KMS-11 (cell line): Measurements from ENCODE around the gene DYRK1B.

ENCODE experiments used
- H2AFZ ChIP-seq: fragments of 200-600 bp; sonication (generic); 2 replicates; pipeline ENCODE4 v1.6.1; 2016; ENCODE audit warnings: antibody characterized with exemption, mixed run types, low read depth
- H3K27ac ChIP-seq: fragments of 200-600 bp; sonication (generic); 2 replicates; pipeline ENCODE4 v1.6.1; 2016; ENCODE audit warnings: mild to moderate bottlenecking, mixed run types
- H3K27me3 ChIP-seq: fragments of 200-600 bp; sonication (generic); 2 replicates; pipeline ENCODE4 v1.6.1; 2017; ENCODE audit warnings: mild to moderate bottlenecking, low read depth, mixed run types, moderate library complexity; ENCODE audit not compliant: insufficient read depth
- H3K36me3 ChIP-seq: fragments of 200-600 bp; sonication (generic); 2 replicates; pipeline ENCODE4 v1.6.1; 2017; ENCODE audit warnings: mild to moderate bottlenecking, mixed run types; ENCODE audit not compliant: insufficient read depth
- H3K4me1 ChIP-seq: fragments of 200-600 bp; sonication (generic); 2 replicates; pipeline ENCODE4 v1.6.1; 2016; ENCODE audit warnings: mild to moderate bottlenecking, low read depth, mixed run types; ENCODE audit not compliant: poor library complexity, severe bottlenecking
- H3K4me2 ChIP-seq: fragments of 200-600 bp; sonication (generic); 2 replicates; pipeline ENCODE4 v1.7.0; 2016; ENCODE audit warnings: mild to moderate bottlenecking, mixed run types
- H3K4me3 ChIP-seq: fragments of 200-600 bp; sonication (generic); IDR thresholded peaks from 2 replicates; pipeline ENCODE4 v1.6.1; 2017; ENCODE audit warnings: low read depth, low read length, mixed read lengths; ENCODE audit not compliant: insufficient read depth
- H3K79me2 ChIP-seq: fragments of 200-600 bp; sonication (generic); 2 replicates; pipeline ENCODE4 v1.6.1; 2016; ENCODE audit warnings: low read depth, mixed run types; ENCODE audit not compliant: insufficient read depth
- H3K9ac ChIP-seq: fragments of 200-600 bp; sonication (generic); 2 replicates; pipeline ENCODE4 v1.6.1; 2016; ENCODE audit warnings: mild to moderate bottlenecking, mixed run types
- H4K20me1 ChIP-seq: fragments of 200-600 bp; sonication (generic); 2 replicates; pipeline ENCODE4 v1.6.1; 2016; ENCODE audit warnings: mild to moderate bottlenecking, mixed run types; ENCODE audit not compliant: insufficient read depth
- TF ChIP-seq, protein P1 (sequence below): fragments of 200-600 bp; sonication (generic); conservative IDR thresholded peaks from 2 replicates; pipeline ENCODE4 v1.6.1; 2017; ENCODE audit warnings: low read depth, mild to moderate bottlenecking, antibody characterized with exemption, low read length, moderate library complexity, mixed read lengths

DYRK1B gene

DNA sequence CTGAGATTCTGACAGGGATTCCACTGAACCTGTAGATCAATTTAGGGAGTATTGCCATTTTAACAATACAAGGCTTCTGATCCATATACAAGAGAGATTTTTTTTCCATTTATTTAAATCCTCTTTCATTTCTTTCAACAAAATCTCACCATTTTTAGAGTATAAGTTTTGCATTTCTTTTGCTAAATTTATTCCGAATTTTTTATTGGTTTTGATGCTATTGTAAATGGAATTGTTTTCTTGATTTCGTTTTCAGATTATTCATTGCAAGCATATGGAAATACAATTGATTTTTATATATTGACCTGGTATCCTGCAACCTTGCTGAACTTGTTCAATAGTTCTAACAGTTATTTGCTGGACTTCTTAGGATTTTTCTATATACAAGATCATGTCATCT lies 36.9 kb downstream of the DYRK1B start:
- H4K20me1 ChIP-seq: no peaks in the 10 kb centered on the region
- H3K4me3 ChIP-seq: no peak overlapping the region
- H3K79me2 ChIP-seq: no peaks in the 10 kb centered on the region
- H3K4me2 ChIP-seq: no peak overlapping the region
- no peak overlapping the region for H3K27ac ChIP-seq
- H3K9ac ChIP-seq: no peak overlapping the region
- H3K36me3 ChIP-seq: no peaks in the 10 kb centered on the region
- no peak overlapping the region for H2AFZ ChIP-seq
- H3K4me1 ChIP-seq: peaks cover 13% of the 10 kb centered on the region
- TF ChIP-seq, protein P1, sequence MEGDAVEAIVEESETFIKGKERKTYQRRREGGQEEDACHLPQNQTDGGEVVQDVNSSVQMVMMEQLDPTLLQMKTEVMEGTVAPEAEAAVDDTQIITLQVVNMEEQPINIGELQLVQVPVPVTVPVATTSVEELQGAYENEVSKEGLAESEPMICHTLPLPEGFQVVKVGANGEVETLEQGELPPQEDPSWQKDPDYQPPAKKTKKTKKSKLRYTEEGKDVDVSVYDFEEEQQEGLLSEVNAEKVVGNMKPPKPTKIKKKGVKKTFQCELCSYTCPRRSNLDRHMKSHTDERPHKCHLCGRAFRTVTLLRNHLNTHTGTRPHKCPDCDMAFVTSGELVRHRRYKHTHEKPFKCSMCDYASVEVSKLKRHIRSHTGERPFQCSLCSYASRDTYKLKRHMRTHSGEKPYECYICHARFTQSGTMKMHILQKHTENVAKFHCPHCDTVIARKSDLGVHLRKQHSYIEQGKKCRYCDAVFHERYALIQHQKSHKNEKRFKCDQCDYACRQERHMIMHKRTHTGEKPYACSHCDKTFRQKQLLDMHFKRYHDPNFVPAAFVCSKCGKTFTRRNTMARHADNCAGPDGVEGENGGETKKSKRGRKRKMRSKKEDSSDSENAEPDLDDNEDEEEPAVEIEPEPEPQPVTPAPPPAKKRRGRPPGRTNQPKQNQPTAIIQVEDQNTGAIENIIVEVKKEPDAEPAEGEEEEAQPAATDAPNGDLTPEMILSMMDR: no peak
- no peaks in the 10 kb centered on the region for H3K27me3 ChIP-seq

- H4K20me1 ChIP-seq: no peaks in the 10 kb centered on the region
- H3K27me3 ChIP-seq: no peaks in the 10 kb centered on the region
- no peak overlapping the region for H3K4me2 ChIP-seq
- no peaks in the 10 kb centered on the region for H3K79me2 ChIP-seq
- no peak overlapping the region for H3K4me3 ChIP-seq
- H3K4me1 ChIP-seq: peaks cover 13% of the 10 kb centered on the region
- no peaks in the 10 kb centered on the region for H3K36me3 ChIP-seq
- no peak overlapping the region for H3K9ac ChIP-seq
- no peak overlapping the region for H3K27ac ChIP-seq
- TF ChIP-seq, protein P1: no peak
- no peak overlapping the region for H2AFZ ChIP-seq
Observed at GRCh38 chr19:39796000-39796498, 37.9 kb downstream of the DYRK1B start.

GRCh38 chr19:39795001-39795400 lies 39.0 kb downstream of the DYRK1B start:
- TF ChIP-seq, protein P1: no peak
- H3K36me3 ChIP-seq: no peaks in the 10 kb centered on the region
- no peak overlapping the region for H2AFZ ChIP-seq
- H3K27me3 ChIP-seq: no peaks in the 10 kb centered on the region
- H3K4me2 ChIP-seq: no peak overlapping the region
- H3K79me2 ChIP-seq: no peaks in the 10 kb centered on the region
- peaks cover 13% of the 10 kb centered on the region for H3K4me1 ChIP-seq
- no peak overlapping the region for H3K4me3 ChIP-seq
- H3K27ac ChIP-seq: no peak overlapping the region
- H4K20me1 ChIP-seq: no peaks in the 10 kb centered on the region
- no peak overlapping the region for H3K9ac ChIP-seq

DNA sequence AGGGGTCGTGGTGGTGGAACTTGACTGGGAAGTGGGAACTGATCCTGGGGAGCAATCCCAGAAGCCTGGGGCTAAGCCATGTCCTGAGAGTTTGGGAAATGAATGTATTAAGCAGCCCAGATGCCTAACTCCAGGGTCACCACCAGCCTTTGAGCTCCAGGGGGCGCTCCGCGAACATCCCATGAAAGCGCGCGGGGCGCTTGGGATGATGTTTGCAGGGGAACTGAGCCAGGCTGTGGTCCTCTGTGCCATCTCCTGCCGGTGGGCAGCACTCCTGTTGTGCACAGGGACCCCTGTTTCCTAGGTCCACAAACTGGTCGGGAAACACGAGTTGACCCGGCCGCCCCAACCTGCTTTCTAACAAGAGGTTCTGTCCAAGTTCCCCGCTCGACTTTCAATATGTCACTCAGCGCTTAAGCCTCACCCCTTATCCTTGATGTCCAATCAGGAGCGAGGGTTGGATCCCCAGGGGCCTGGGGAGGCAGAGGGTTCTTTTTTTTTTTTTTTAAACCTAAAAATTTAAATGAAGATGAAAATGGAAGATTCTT lies 40.9 kb downstream of the DYRK1B start:
- no peak overlapping the region for H3K4me2 ChIP-seq
- no peaks in the 10 kb centered on the region for H3K36me3 ChIP-seq
- H3K27me3 ChIP-seq: no peaks in the 10 kb centered on the region
- H4K20me1 ChIP-seq: no peaks in the 10 kb centered on the region
- H3K9ac ChIP-seq: no peak overlapping the region
- TF ChIP-seq, protein P1: peak; percentile 91
- no peaks in the 10 kb centered on the region for H3K79me2 ChIP-seq
- no peak overlapping the region for H3K27ac ChIP-seq
- H2AFZ ChIP-seq: peak overlapping the region; percentile 47; the same call in 1 of the 2 replicates
- no peak overlapping the region for H3K4me3 ChIP-seq
- H3K4me1 ChIP-seq: peaks cover 13% of the 10 kb centered on the region
